MCF 10A (cell line): Measurements from ENCODE around the gene CMA1. TPM values are rescaled to one million over a fixed set of nuclear protein-coding genes. Genes with fewer than 3 reads are reported as not detected.
"Not testable (repeated sequence)": the region's sequence is repeated elsewhere in the genome, so short reads cannot be mapped to it uniquely, and the experiment has no call there.

Experiments
- BruUV-seq: library from RNA; stranded (reverse); fragments of 400-500 nt; replicated peaks from 2 replicates; lab custom pipeline; 2021; lab: Mats Ljungman, UMichigan
- CTCF ChIA-PET: fragments of 300-600 bp; sonication (Branson Sonifier 250); formaldehyde crosslinking; extraction: SDS; loops from one replicate; lab custom pipeline; 2021; ENCODE audit warnings: antibody characterized with exemption, inconsistent platforms; lab: Yijun Ruan, JAX
- POLR2A ChIA-PET: fragments of 300-600, 350-650 bp; sonication (Branson Sonifier 250); formaldehyde crosslinking; extraction: SDS; loops from one replicate; lab custom pipeline; 2020; ENCODE audit warnings: antibody characterized with exemption, inconsistent platforms; lab: Yijun Ruan, JAX
- DNase-seq: peaks from one replicate; pipeline ENCODE4 v3.0.0-alpha.2; 2018; ENCODE audit not compliant: unreplicated experiment
- H3K27ac Mint-ChIP-seq: one replicate; pipeline ENCODE4 v1.8.0; 2022; ENCODE audit warnings: mild to moderate bottlenecking, low read depth, mixed read lengths; ENCODE audit not compliant: unreplicated experiment
- H3K27me3 Mint-ChIP-seq: one replicate; pipeline ENCODE4 v1.8.0; 2022; ENCODE audit warnings: mixed read lengths; ENCODE audit not compliant: insufficient read depth, unreplicated experiment
- H3K36me3 Mint-ChIP-seq: one replicate; pipeline ENCODE4 v1.8.0; 2022; ENCODE audit warnings: mild to moderate bottlenecking, moderate library complexity, mixed read lengths; ENCODE audit not compliant: insufficient read depth, unreplicated experiment
- H3K4me1 Mint-ChIP-seq: one replicate; pipeline ENCODE4 v1.8.0; 2022; ENCODE audit warnings: mixed read lengths; ENCODE audit not compliant: insufficient read depth, unreplicated experiment
- H3K4me3 Mint-ChIP-seq: one replicate; pipeline ENCODE4 v1.8.0; 2022; ENCODE audit warnings: mild to moderate bottlenecking, moderate library complexity, mixed read lengths; ENCODE audit not compliant: unreplicated experiment
- H3K9me3 Mint-ChIP-seq: one replicate; pipeline ENCODE4 v1.8.0; 2022; ENCODE audit warnings: mixed read lengths; ENCODE audit not compliant: unreplicated experiment
- CTCF ChIP-seq: fragments of 200-600 bp; IDR thresholded peaks from one replicate; pipeline ENCODE4 v1.8.0; 2022; ENCODE audit warnings: antibody characterized with exemption, mild to moderate bottlenecking; ENCODE audit not compliant: unreplicated experiment
- intact Hi-C: fragments of 100-400 bp; cut with micrococcal nuclease; formaldehyde crosslinking; loops from 2 replicates; pipeline ENCODE4 v1.14.1; 2022
- total RNA-seq: library from RNA; stranded (reverse); gene quantifications from 2 replicates; pipeline ENCODE4 v1.2.3, GENCODE V29; 2022

CMA1 gene
- total RNA-seq, 1 experiment from 2014 or later = not detected

GRCh38 chr14:24475261-24475660 lies 32.8 kb downstream of the CMA1 start:
- H3K4me3 Mint-ChIP-seq = no peak overlapping the region
- H3K9me3 Mint-ChIP-seq = no peaks in the 10 kb centered on the region
- no peak overlapping the region for H3K27ac Mint-ChIP-seq
- no TSS peak for BruUV-seq
- POLR2A ChIA-PET = no interaction called here
- no peaks in the 10 kb centered on the region for H3K27me3 Mint-ChIP-seq
- H3K36me3 Mint-ChIP-seq = no peaks in the 10 kb centered on the region
- intact Hi-C loops = no loop called here
- DNase-seq = no peak
- no peaks in the 10 kb centered on the region for H3K4me1 Mint-ChIP-seq
- CTCF ChIA-PET = interaction anchor here (0.6 to 1.4 kb wide), 2 partner anchors 9 to 1578 kb away, joined by 3 to 4 read pairs; no protein-coding TSS in a partner anchor
- TF ChIP-seq CTCF = no peak

GRCh38 chr14:24473211-24473610 lies 34.9 kb downstream of the CMA1 start:
- ChIA-PET POLR2A (no interaction called here), CTCF (no interaction called here)
- DNase-seq = no peak
- H3K27me3 Mint-ChIP-seq = no peaks in the 10 kb centered on the region
- H3K4me1 Mint-ChIP-seq = no peaks in the 10 kb centered on the region
- TF ChIP-seq CTCF = no peak
- no peak overlapping the region for H3K4me3 Mint-ChIP-seq
- H3K9me3 Mint-ChIP-seq = no peaks in the 10 kb centered on the region
- intact Hi-C loops = no loop called here
- no peak overlapping the region for H3K27ac Mint-ChIP-seq
- no peaks in the 10 kb centered on the region for H3K36me3 Mint-ChIP-seq
- BruUV-seq = no TSS peak

- CTCF ChIA-PET, BruUV-seq: not testable (repeated sequence)
Measured at GRCh38 chr14:24470450-24470849, 37.6 kb downstream of the CMA1 start.

GRCh38 chr14:24465805-24466204 lies 42.3 kb downstream of the CMA1 start:
- Mint-ChIP-seq H3K36me3 (no peaks in the 10 kb centered on the region), H3K4me3 (no peak overlapping the region)
- CTCF ChIA-PET = interaction anchor here (0.6 kb wide), 1 partner anchor 1437 kb away, joined by 6 read pairs; no protein-coding TSS in a partner anchor

More at GRCh38 chr14:24470450-24470849, 37.6 kb downstream of the CMA1 start:
- intact Hi-C loops, H3K4me1 Mint-ChIP-seq, DNase-seq, POLR2A ChIA-PET, H3K4me3 Mint-ChIP-seq, H3K27ac Mint-ChIP-seq, H3K9me3 Mint-ChIP-seq, H3K27me3 Mint-ChIP-seq, H3K36me3 Mint-ChIP-seq: not testable (repeated sequence)

More at GRCh38 chr14:24465805-24466204, 42.3 kb downstream of the CMA1 start:
- no peak for TF ChIP-seq CTCF
- Mint-ChIP-seq H3K9me3 (no peaks in the 10 kb centered on the region), H3K27me3 (no peaks in the 10 kb centered on the region), H3K4me1 (no peaks in the 10 kb centered on the region), H3K27ac (no peak overlapping the region)
- DNase-seq = no peak
- no TSS peak for BruUV-seq
- POLR2A ChIA-PET = no interaction called here
- intact Hi-C loops = no loop called here
